ENCODE measurements around the gene HSF2BP.

The HSF2BP gene

DNA sequence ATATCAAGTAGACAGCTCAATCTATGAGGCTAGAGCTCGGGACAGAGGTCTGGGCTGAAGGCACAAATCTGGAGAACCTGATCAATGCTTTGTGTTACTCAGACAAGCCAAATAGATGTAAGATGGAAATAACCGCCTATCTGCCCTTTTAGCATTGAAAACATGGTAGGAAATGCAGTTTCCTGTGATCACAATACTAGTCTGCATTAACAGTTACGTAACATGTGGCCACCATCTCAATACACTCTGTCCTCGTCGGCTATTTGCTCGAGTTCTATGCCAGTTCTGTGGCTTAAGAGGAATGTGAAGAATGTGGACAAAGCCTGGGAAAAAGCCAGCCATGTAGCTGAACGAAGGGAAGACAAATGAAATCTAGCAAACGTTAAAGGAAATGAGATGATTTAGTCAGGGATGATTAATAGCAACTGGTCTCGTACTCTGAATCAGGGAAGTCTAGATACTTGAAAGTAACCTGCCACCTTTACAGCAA is 73.3 kb downstream of the HSF2BP start:
- H4K91ac ChIP-seq (ENCODE audit: low read depth, low read length): no peak overlapping the region
- no peak overlapping the region for H3K4me3 ChIP-seq (ENCODE audit: low read depth, low read length)
- H3K18ac ChIP-seq (ENCODE audit: low read length): no peak overlapping the region
- H3K79me1 ChIP-seq (ENCODE audit: low read length): peaks cover 26% of the 10 kb centered on the region
- no peaks in the 10 kb centered on the region for H3K27me3 ChIP-seq (ENCODE audit: insufficient read depth, low read length)
- no peak overlapping the region for H3K23ac ChIP-seq (ENCODE audit: low read length)
- peaks cover 5 to 12% of the 10 kb centered on the region in 2 experiments for H3K4me1 ChIP-seq (ENCODE audit: control insufficient read depth in 1 of 2, insufficient read depth in 2 of 2, low read length in 2 of 2)
- no peak overlapping the region for H3K4me2 ChIP-seq (ENCODE audit: low read length)
- H3K36me3 ChIP-seq (ENCODE audit: control insufficient read depth in 1 of 2, insufficient read depth in 2 of 2, low read length in 2 of 2): no peaks in the 10 kb centered on the region
- H2BK120ac ChIP-seq (ENCODE audit: insufficient read depth, low read length, poor library complexity): no peak overlapping the region
- no peak overlapping the region for H3K9ac ChIP-seq (ENCODE audit: low read length)
- H3K79me2 ChIP-seq (ENCODE audit: control insufficient read depth, insufficient read depth, low read length, poor library complexity): peaks cover 1% of the 10 kb centered on the region
- H3K9me3 ChIP-seq (ENCODE audit: insufficient read depth, low read depth, low read length): no peaks in the 10 kb centered on the region
- no peak overlapping the region for H2BK5ac ChIP-seq (ENCODE audit: low read depth, low read length, poor library complexity)
- H3K27ac ChIP-seq (ENCODE audit: low read depth, low read length): peak overlapping the region; percentile 62
- no peak overlapping the region for H3K14ac ChIP-seq (ENCODE audit: low read length)
- no peak overlapping the region for H4K12ac ChIP-seq (ENCODE audit: low read depth, low read length)
- peak in 1 of 2 donors; percentile 69 for DNase-seq
- no peak overlapping the region for H2BK12ac ChIP-seq (ENCODE audit: low read length)
- no peak overlapping the region for H2AK5ac ChIP-seq (ENCODE audit: low read length)
- H3K4ac ChIP-seq (ENCODE audit: low read depth, low read length): no peak overlapping the region
- H2AFZ ChIP-seq (ENCODE audit: insufficient read depth, low read length, poor library complexity): no peak overlapping the region
- WGBS (ENCODE audit: extremely low coverage, insufficient coverage, insufficient read length): no CpG with 5 or more reads among the region's 9 CpGs
- H4K8ac ChIP-seq (ENCODE audit: low read depth, low read length): no peak overlapping the region

DNA sequence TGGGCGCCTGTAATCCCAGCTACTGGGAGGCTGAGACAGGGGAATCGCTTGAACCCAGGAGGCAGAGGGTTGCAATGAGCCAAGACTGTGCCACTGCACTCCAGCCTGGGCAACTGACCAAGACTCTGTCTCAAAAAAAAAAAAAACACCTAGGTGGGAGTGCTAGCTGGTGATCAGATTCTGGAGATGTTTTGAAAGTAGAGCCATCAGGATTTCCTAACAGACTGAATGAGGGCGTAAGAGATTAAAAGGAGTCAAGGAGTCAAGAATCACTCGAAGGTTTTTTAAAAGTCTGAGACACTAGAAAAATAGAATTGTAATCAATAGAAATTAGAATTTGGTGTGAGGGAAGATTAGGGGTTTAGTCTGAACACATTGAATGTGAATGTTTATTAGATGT is 73.8 kb downstream of the HSF2BP start:
- peak overlapping the region; percentile 66 for H2BK5ac ChIP-seq (ENCODE audit: low read depth, low read length, poor library complexity)
- H4K91ac ChIP-seq (ENCODE audit: low read depth, low read length): peak overlapping the region; percentile 85
- H3K4me2 ChIP-seq (ENCODE audit: low read length): no peak overlapping the region
- no peaks in the 10 kb centered on the region for H3K9me3 ChIP-seq (ENCODE audit: insufficient read depth, low read depth, low read length)
- peak overlapping the region; percentile 89 for H3K14ac ChIP-seq (ENCODE audit: low read length)
- no peak for DNase-seq
- no peak overlapping the region for H3K9ac ChIP-seq (ENCODE audit: low read length)
- no peak overlapping the region for H3K23ac ChIP-seq (ENCODE audit: low read length)
- H3K27ac ChIP-seq (ENCODE audit: low read depth, low read length): peak overlapping the region; percentile 62
- H4K8ac ChIP-seq (ENCODE audit: low read depth, low read length): peak overlapping the region; percentile 50
- peak overlapping the region; percentile 94 for H2BK120ac ChIP-seq (ENCODE audit: insufficient read depth, low read length, poor library complexity)
- H3K4me3 ChIP-seq (ENCODE audit: low read depth, low read length): no peak overlapping the region
- H3K18ac ChIP-seq (ENCODE audit: low read length): peak overlapping the region; percentile 41
- H3K4me1 ChIP-seq (ENCODE audit: control insufficient read depth in 1 of 2, insufficient read depth in 2 of 2, low read length in 2 of 2): peaks cover 5 to 11% of the 10 kb centered on the region in 2 experiments
- peak overlapping the region; percentile 89 for H2AK5ac ChIP-seq (ENCODE audit: low read length)
- no peaks in the 10 kb centered on the region for H3K36me3 ChIP-seq (ENCODE audit: control insufficient read depth in 1 of 2, insufficient read depth in 2 of 2, low read length in 2 of 2)
- H3K79me1 ChIP-seq (ENCODE audit: low read length): peaks cover 25% of the 10 kb centered on the region
- WGBS (ENCODE audit: extremely low coverage, insufficient coverage, insufficient read length): no CpG with 5 or more reads among the region's 4 CpGs
- no peak overlapping the region for H4K12ac ChIP-seq (ENCODE audit: low read depth, low read length)
- H3K27me3 ChIP-seq (ENCODE audit: insufficient read depth, low read length): no peaks in the 10 kb centered on the region
- no peak overlapping the region for H3K4ac ChIP-seq (ENCODE audit: low read depth, low read length)
- H2AFZ ChIP-seq (ENCODE audit: insufficient read depth, low read length, poor library complexity): no peak overlapping the region
- peak overlapping the region; percentile 86 for H2BK12ac ChIP-seq (ENCODE audit: low read length)
- peaks cover 1% of the 10 kb centered on the region for H3K79me2 ChIP-seq (ENCODE audit: control insufficient read depth, insufficient read depth, low read length, poor library complexity)

- WGBS (ENCODE audit: extremely low coverage, insufficient coverage, insufficient read length): no CpG with 5 or more reads among the region's 3 CpGs
These were observed 77.8 kb downstream of the HSF2BP start for GRCh38 chr21:43581453-43581852.

DNA sequence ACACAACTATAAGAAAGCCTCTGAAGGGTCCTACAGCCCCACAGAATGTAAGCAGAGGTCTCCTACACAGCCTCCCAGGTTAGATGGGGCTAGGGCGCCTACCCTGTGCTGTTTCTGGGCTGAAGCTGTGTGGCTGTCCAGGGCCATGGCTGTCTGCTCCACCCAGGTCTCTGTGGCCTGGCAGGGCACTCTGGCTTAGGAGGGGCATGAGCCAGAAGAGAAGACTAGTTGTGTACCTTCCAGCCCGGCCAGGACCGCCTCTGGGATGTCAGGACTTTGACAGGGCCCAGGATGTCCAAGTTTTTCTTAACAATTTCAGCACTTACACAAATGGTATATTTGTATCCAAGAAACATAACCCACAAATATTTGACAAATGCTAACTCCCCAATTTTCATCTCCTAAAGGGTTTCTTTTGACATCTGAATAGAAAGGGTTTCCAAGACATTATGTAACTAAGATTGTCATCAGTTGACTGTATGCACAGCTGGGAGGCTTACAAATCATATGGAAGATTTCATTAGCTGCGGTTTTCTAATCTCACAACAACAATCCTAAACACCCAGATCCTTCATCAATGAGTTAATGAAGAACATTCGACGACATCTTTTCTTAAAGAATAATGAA is 80.5 kb downstream of the HSF2BP start:
- Histone ChIP-seq H3K4me2 (ENCODE audit: low read length) (no peak overlapping the region), H2BK120ac (ENCODE audit: insufficient read depth, low read length, poor library complexity) (no peak overlapping the region)
- WGBS (ENCODE audit: extremely low coverage, insufficient coverage, insufficient read length): no CpG with 5 or more reads among the region's 6 CpGs

More at GRCh38 chr21:43581453-43581852, 77.8 kb downstream of the HSF2BP start:
- Histone ChIP-seq H3K4ac (ENCODE audit: low read depth, low read length) (no peak overlapping the region), H3K27ac (ENCODE audit: low read depth, low read length) (no peak overlapping the region), H2AFZ (ENCODE audit: insufficient read depth, low read length, poor library complexity) (no peak overlapping the region), H2AK5ac (ENCODE audit: low read length) (peak overlapping the region; percentile 13), H3K79me2 (ENCODE audit: control insufficient read depth, insufficient read depth, low read length, poor library complexity) (peaks cover 1% of the 10 kb centered on the region), H4K91ac (ENCODE audit: low read depth, low read length) (peak overlapping the region; percentile 13), H2BK12ac (ENCODE audit: low read length) (peak overlapping the region; percentile 18), H4K8ac (ENCODE audit: low read depth, low read length) (no peak overlapping the region), H3K4me1 (ENCODE audit: control insufficient read depth in 1 of 2, insufficient read depth in 2 of 2, low read length in 2 of 2) (peaks cover 0 to 3% of the 10 kb centered on the region in 2 experiments), H3K36me3 (ENCODE audit: control insufficient read depth in 1 of 2, insufficient read depth in 2 of 2, low read length in 2 of 2) (no peaks in the 10 kb centered on the region), H3K18ac (ENCODE audit: low read length) (no peak overlapping the region), H3K79me1 (ENCODE audit: low read length) (peaks cover 11% of the 10 kb centered on the region), H2BK120ac (ENCODE audit: insufficient read depth, low read length, poor library complexity) (no peak overlapping the region), H2BK5ac (ENCODE audit: low read depth, low read length, poor library complexity) (peak overlapping the region; percentile 19), H3K4me2 (ENCODE audit: low read length) (no peak overlapping the region), H3K23ac (ENCODE audit: low read length) (no peak overlapping the region), H3K9ac (ENCODE audit: low read length) (no peak overlapping the region), H3K27me3 (ENCODE audit: insufficient read depth, low read length) (no peaks in the 10 kb centered on the region), H3K4me3 (ENCODE audit: low read depth, low read length) (no peak overlapping the region), H4K12ac (ENCODE audit: low read depth, low read length) (no peak overlapping the region), H3K14ac (ENCODE audit: low read length) (peak overlapping the region; percentile 72), H3K9me3 (ENCODE audit: insufficient read depth, low read depth, low read length) (no peaks in the 10 kb centered on the region)
- DNase-seq: no peak

More for the DNA sequence above, 80.5 kb downstream of the HSF2BP start:
- Histone ChIP-seq H3K4ac (ENCODE audit: low read depth, low read length) (no peak overlapping the region), H3K18ac (ENCODE audit: low read length) (no peak overlapping the region), H4K91ac (ENCODE audit: low read depth, low read length) (peak overlapping the region; percentile 42), H3K14ac (ENCODE audit: low read length) (no peak overlapping the region), H3K27ac (ENCODE audit: low read depth, low read length) (no peak overlapping the region), H2BK5ac (ENCODE audit: low read depth, low read length, poor library complexity) (no peak overlapping the region), H3K79me1 (ENCODE audit: low read length) (peaks cover 7% of the 10 kb centered on the region), H3K36me3 (ENCODE audit: control insufficient read depth in 1 of 2, insufficient read depth in 2 of 2, low read length in 2 of 2) (no peaks in the 10 kb centered on the region), H2BK12ac (ENCODE audit: low read length) (peak overlapping the region; percentile 51), H3K79me2 (ENCODE audit: control insufficient read depth, insufficient read depth, low read length, poor library complexity) (no peaks in the 10 kb centered on the region), H4K8ac (ENCODE audit: low read depth, low read length) (no peak overlapping the region), H3K9me3 (ENCODE audit: insufficient read depth, low read depth, low read length) (no peaks in the 10 kb centered on the region), H2AK5ac (ENCODE audit: low read length) (peak overlapping the region; percentile 24), H3K4me1 (ENCODE audit: control insufficient read depth in 1 of 2, insufficient read depth in 2 of 2, low read length in 2 of 2) (no peaks in the 10 kb centered on the region), H3K23ac (ENCODE audit: low read length) (no peak overlapping the region), H3K4me3 (ENCODE audit: low read depth, low read length) (no peak overlapping the region), H3K9ac (ENCODE audit: low read length) (no peak overlapping the region), H4K12ac (ENCODE audit: low read depth, low read length) (no peak overlapping the region), H3K27me3 (ENCODE audit: insufficient read depth, low read length) (no peaks in the 10 kb centered on the region), H2AFZ (ENCODE audit: insufficient read depth, low read length, poor library complexity) (no peak overlapping the region)
- no peak for DNase-seq
